Osteoblast (primary cell): ENCODE results near the gene AKAP11. TPM values are rescaled to one million over a fixed set of nuclear protein-coding genes. Genes with fewer than 3 reads are reported as not detected.

Experiments used
- DNase-seq: peaks from one replicate; pipeline ENCODE4 v3.0.0; 2011; ENCODE audit warnings: low spot score, mixed read lengths; ENCODE audit not compliant: insufficient read length; ENCODE audit errors: missing footprints
- H2AFZ ChIP-seq: 2 replicates; pipeline ENCODE4 v1.6.0; 2011; ENCODE audit warnings: mild to moderate bottlenecking, low read length
- H3K27ac ChIP-seq: 2 replicates; pipeline ENCODE4 v1.5.1; 2011; ENCODE audit warnings: mild to moderate bottlenecking, low read depth, low read length, moderate library complexity
- H3K27me3 ChIP-seq: 2 replicates; pipeline ENCODE4 v1.6.0; 2012; ENCODE audit warnings: mild to moderate bottlenecking, control low read depth, inconsistent platforms, low read length, moderate library complexity; ENCODE audit not compliant: insufficient read depth
- H3K36me3 ChIP-seq: 2 replicates; pipeline ENCODE4 v1.5.1; 2011; ENCODE audit warnings: mild to moderate bottlenecking, low read length, control low read depth, moderate library complexity; ENCODE audit not compliant: insufficient read depth
- H3K4me1 ChIP-seq: 2 replicates; pipeline ENCODE4 v1.5.1; 2011; ENCODE audit warnings: mild to moderate bottlenecking, low read length, control low read depth, moderate library complexity; ENCODE audit not compliant: insufficient read depth
- H3K4me2 ChIP-seq: 2 replicates; pipeline ENCODE4 v1.6.0; 2011; ENCODE audit warnings: mild to moderate bottlenecking, low read length; ENCODE audit not compliant: insufficient read depth
- H3K4me3 ChIP-seq: fragments of 200-600 bp; sonication (generic); 3 replicates; pipeline ENCODE4 v1.5.1; 2012; ENCODE audit warnings: mild to moderate bottlenecking, low read length, inconsistent platforms; ENCODE audit not compliant: insufficient read depth
- H3K79me2 ChIP-seq: 2 replicates; pipeline ENCODE4 v1.6.0; 2012; ENCODE audit warnings: mild to moderate bottlenecking, low read length, control low read depth, inconsistent platforms; ENCODE audit not compliant: insufficient read depth
- H3K9me3 ChIP-seq: 2 replicates; pipeline ENCODE4 v1.5.1; 2011; ENCODE audit warnings: low read depth, low read length, control low read depth
- H4K20me1 ChIP-seq: 2 replicates; pipeline ENCODE4 v1.6.0; 2012; ENCODE audit warnings: mild to moderate bottlenecking, low read length, control low read depth; ENCODE audit not compliant: insufficient read depth
- total RNA-seq: library from RNA; depleted of rRNA; stranded (reverse); fragments of >200 nt; gene quantifications from 2 replicates; pipeline ENCODE4 v1.2.3, GENCODE V29; 2012
- TF ChIP-seq, protein P1 (sequence below): IDR thresholded peaks from 2 replicates; pipeline ENCODE4 v1.5.1; 2011; ENCODE audit warnings: mild to moderate bottlenecking, low read depth, low read length, moderate library complexity; ENCODE audit errors: extremely low read depth

AKAP11 gene
- total RNA-seq, 1 donor: 29.3 TPM

DNA sequence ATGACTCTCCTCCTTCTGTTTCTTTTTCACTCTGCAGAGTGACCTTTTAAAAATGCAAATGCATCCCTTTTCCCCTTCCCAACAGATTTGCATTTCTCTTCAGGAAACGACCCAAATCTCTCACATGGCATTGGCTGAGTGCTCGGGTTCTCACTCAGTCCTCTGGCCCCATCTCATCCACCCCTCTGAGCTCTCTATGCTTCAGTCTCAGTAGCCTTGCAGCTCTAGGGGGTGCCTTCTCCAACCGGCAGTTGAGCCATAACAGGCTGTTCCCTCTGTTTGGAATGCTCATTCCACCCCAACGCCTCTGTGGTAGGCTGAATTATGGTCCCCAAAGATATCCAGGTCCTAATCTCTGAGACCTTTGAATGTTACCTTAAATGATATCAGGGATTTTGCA, 78.2 kb downstream of the AKAP11 start:
- no peak for DNase-seq
- no peak overlapping the region for H3K4me3 ChIP-seq
- TF ChIP-seq, protein P1, sequence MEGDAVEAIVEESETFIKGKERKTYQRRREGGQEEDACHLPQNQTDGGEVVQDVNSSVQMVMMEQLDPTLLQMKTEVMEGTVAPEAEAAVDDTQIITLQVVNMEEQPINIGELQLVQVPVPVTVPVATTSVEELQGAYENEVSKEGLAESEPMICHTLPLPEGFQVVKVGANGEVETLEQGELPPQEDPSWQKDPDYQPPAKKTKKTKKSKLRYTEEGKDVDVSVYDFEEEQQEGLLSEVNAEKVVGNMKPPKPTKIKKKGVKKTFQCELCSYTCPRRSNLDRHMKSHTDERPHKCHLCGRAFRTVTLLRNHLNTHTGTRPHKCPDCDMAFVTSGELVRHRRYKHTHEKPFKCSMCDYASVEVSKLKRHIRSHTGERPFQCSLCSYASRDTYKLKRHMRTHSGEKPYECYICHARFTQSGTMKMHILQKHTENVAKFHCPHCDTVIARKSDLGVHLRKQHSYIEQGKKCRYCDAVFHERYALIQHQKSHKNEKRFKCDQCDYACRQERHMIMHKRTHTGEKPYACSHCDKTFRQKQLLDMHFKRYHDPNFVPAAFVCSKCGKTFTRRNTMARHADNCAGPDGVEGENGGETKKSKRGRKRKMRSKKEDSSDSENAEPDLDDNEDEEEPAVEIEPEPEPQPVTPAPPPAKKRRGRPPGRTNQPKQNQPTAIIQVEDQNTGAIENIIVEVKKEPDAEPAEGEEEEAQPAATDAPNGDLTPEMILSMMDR: no peak
- H3K27ac ChIP-seq: no peak overlapping the region
- no peak overlapping the region for H3K4me2 ChIP-seq
- H3K27me3 ChIP-seq: no peaks in the 10 kb centered on the region
- H4K20me1 ChIP-seq: no peaks in the 10 kb centered on the region
- no peaks in the 10 kb centered on the region for H3K9me3 ChIP-seq
- peaks cover 11% of the 10 kb centered on the region for H3K4me1 ChIP-seq
- no peaks in the 10 kb centered on the region for H3K36me3 ChIP-seq
- no peak overlapping the region for H2AFZ ChIP-seq
- H3K79me2 ChIP-seq: no peaks in the 10 kb centered on the region

GRCh38 chr13:42354241-42355091, 82.5 kb downstream of the AKAP11 start:
- TF ChIP-seq, protein P1: peak; percentile 5
- DNase-seq: peak; percentile 25
- H3K79me2 ChIP-seq: no peaks in the 10 kb centered on the region
- no peaks in the 10 kb centered on the region for H3K27me3 ChIP-seq
- peaks cover 12% of the 10 kb centered on the region for H3K4me1 ChIP-seq
- no peaks in the 10 kb centered on the region for H3K9me3 ChIP-seq
- no peak overlapping the region for H3K27ac ChIP-seq
- H2AFZ ChIP-seq: no peak overlapping the region
- no peaks in the 10 kb centered on the region for H3K36me3 ChIP-seq
- peak overlapping the region; percentile 15 for H3K4me2 ChIP-seq
- no peak overlapping the region for H3K4me3 ChIP-seq
- H4K20me1 ChIP-seq: no peaks in the 10 kb centered on the region

DNA sequence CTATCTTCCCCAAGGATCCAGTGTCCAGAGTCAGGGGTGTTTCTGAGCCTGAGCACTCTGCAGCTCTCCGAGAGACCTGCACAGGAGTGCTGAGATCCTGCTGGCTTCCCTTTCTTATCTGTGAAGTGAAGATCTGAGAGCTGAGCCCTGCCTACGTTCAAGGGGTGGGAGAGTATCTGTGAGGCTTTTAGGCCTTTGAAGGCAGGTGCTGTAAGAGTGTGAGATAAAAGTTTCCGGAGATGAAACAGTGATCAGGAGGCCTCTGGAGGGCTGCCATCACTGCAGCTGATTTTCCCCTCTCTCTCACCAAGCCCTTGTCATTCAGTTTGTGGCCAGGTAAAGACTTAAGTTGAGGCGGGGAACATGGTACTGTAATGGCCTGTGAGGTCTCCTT, 83.1 kb downstream of the AKAP11 start:
- Histone ChIP-seq H3K4me1 (peaks cover 12% of the 10 kb centered on the region), H3K4me2 (no peak overlapping the region), H3K27me3 (no peaks in the 10 kb centered on the region), H3K9me3 (no peaks in the 10 kb centered on the region), H2AFZ (no peak overlapping the region), H3K36me3 (no peaks in the 10 kb centered on the region), H3K27ac (no peak overlapping the region), H4K20me1 (no peaks in the 10 kb centered on the region), H3K4me3 (no peak overlapping the region), H3K79me2 (no peaks in the 10 kb centered on the region)
- TF ChIP-seq, protein P1: no peak
- DNase-seq: no peak

DNA sequence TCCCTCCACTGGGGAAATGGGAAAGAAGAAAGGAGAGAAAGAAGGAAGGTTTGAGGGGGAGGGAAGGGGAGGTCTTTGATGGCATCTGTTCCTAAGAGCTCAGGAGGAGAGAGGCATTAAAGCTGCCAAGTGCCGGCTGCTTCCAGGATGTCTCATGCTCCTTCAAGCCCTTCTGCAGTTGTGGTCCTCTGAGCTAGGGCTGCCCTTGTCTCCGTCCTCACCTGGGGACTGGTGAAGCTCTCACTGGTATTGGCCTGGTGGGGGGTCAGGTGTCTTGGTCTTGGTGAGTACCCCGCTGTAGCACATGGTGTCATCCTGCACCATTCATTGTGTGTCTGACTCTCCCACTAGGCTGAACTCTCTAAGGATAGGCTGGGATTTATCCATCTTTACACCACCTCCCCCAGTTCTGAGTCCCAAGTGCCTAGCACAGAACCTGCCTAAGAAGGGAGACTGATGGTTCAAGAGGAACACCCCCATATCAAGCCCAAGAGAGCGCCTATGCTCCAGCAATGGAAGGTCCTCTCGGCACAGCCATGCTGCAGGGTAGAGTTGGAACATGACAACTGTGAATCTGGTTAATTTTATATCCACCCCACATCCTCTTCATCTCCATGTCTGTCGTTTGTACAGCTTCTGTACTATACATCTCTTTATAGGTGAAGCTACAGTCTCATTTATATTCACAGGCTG, 83.7 kb downstream of the AKAP11 start:
- Histone ChIP-seq H3K4me2 (no peak overlapping the region), H3K79me2 (no peaks in the 10 kb centered on the region), H3K4me3 (no peak overlapping the region), H3K27me3 (no peaks in the 10 kb centered on the region), H4K20me1 (no peaks in the 10 kb centered on the region), H3K4me1 (peaks cover 12% of the 10 kb centered on the region), H3K9me3 (no peaks in the 10 kb centered on the region), H3K27ac (no peak overlapping the region), H2AFZ (no peak overlapping the region), H3K36me3 (no peaks in the 10 kb centered on the region)
- TF ChIP-seq, protein P1: no peak
- peak; percentile 50 for DNase-seq
